Omental fat pad (tissue), 4 donors: ENCODE results near the gene P2RX7. TPM values are rescaled to one million over a fixed set of nuclear protein-coding genes. Genes with fewer than 3 reads are reported as not detected.

ENCODE experiments used
- ATAC-seq: fragments of 150-250 bp; one replicate; pipeline ENCODE4 v1.9.1; 2016; ENCODE audit warnings: mild to moderate bottlenecking, moderate library complexity; ENCODE audit not compliant: low FRiP score
- DNase-seq: peaks from one replicate; pipeline ENCODE4 v3.0.0-alpha.2; 2019; ENCODE audit warnings: low spot score
- total RNA-seq, 4 donors: library from RNA; depleted of rRNA; stranded (reverse); fragments of >200 nt; gene quantifications; one replicate each; pipeline ENCODE4 v1.1.0, GENCODE V29; 2016
- TF ChIP-seq, protein P1 (sequence below), 3 donors: fragments of 450-650 bp; IDR thresholded peaks; one replicate each; pipeline ENCODE4 v1.5.1; 2016 to 2017; ENCODE audit warnings: antibody characterized with exemption in 3 of 3, mild to moderate bottlenecking in 3 of 3, moderate library complexity in 2 of 3

Gene P2RX7
- total RNA-seq, 4 donors from 2014 or later: 2.4 to 8.6 (median 5.6) TPM

DNA sequence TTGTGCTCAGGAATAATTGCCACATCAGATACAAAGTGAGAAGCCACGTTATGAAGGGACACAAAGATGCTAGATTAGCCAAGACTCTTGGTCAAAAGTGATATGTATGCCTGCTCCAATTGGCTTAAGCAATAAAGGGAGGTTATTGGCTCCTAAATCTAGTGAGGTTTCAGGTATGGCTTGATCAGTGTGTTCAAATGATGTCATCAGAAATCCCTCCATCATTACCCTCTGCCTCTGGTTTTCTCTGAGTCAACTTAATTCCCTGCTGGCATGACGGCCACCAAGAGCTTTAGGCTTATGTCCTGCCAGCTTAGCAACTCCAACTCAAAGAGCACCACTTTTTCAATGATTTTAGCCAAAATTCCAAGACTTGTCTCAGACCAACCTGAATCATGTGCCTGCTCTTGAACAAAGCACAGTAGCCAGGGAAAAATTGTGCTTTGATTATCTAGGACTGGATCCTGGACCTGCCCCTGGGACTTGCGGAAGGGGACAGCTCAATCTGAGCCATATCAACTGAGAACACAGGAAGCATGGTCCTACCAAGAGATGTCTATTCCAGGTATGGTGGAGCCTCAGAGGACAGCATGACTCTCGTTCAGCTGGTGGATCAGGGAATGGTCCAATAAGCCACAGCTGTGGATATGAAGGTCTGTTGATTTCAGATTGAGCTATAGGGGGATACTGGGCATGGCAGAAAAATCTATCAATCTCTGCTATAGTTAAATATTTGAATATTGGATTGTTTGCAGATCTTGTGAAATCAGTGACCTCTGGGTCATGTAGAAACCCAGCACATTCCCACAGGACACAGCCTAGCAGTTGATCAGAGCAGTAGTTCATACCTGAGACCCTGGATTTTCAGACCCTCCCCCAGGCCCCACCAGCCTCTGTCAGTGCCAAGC is 16.1 kb upstream of the P2RX7 start:
- TF ChIP-seq, protein P1, sequence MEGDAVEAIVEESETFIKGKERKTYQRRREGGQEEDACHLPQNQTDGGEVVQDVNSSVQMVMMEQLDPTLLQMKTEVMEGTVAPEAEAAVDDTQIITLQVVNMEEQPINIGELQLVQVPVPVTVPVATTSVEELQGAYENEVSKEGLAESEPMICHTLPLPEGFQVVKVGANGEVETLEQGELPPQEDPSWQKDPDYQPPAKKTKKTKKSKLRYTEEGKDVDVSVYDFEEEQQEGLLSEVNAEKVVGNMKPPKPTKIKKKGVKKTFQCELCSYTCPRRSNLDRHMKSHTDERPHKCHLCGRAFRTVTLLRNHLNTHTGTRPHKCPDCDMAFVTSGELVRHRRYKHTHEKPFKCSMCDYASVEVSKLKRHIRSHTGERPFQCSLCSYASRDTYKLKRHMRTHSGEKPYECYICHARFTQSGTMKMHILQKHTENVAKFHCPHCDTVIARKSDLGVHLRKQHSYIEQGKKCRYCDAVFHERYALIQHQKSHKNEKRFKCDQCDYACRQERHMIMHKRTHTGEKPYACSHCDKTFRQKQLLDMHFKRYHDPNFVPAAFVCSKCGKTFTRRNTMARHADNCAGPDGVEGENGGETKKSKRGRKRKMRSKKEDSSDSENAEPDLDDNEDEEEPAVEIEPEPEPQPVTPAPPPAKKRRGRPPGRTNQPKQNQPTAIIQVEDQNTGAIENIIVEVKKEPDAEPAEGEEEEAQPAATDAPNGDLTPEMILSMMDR (IDR thresholded peaks at IDR 0.05): no peak
- ATAC-seq: no peak
- DNase-seq: no peak

DNA sequence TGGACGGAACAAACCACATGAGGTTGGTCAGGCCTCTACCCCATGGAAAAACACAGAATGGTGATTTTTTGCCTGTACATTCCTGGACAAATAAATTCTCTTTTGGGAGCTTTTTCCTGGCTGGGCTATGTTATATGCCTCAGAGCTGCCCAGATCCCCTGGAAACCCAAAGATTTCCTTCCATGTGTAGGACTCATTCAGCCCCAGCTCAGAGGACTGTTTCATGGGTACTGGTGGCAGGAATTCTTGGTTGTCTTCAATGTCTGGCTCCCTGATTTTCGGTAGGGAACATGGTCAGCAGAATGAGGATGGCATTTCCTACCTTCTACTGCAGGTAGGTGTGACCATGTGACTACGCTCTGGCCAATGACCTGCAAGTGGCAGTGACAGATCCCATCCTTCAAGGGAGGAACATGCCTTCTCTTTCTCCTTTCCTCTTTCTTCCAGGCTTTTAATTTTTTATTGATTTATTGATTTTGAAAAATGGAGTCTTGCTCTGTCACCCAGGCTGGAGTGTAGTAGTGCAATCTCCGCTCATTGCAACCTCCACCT is 15.4 kb upstream of the P2RX7 start:
- DNase-seq (no peak), ATAC-seq (no peak)
- TF ChIP-seq, protein P1 (IDR thresholded peaks at IDR 0.05): no peak

DNA sequence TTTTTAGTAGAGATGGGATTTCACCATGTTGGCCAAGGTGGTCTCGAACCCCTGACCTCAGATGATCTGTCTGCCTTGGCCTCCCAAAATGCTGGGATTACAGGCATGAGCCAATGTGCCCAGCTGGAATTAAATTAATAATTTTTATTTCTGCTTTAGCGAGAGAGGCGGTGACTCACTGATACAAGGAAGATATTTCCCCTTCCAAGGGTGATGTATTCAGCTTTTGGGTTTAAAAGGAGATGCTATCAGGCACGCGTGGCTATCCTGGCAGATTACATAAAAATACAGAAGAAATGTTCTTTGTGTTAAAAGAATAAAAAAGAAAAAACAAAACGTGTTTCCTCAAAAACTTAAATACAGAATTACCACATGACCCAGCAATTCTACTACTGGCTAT is 12.4 kb upstream of the P2RX7 start:
- ATAC-seq (no peak), DNase-seq (no peak)
- TF ChIP-seq, protein P1 (IDR thresholded peaks at IDR 0.05): no peak

DNA sequence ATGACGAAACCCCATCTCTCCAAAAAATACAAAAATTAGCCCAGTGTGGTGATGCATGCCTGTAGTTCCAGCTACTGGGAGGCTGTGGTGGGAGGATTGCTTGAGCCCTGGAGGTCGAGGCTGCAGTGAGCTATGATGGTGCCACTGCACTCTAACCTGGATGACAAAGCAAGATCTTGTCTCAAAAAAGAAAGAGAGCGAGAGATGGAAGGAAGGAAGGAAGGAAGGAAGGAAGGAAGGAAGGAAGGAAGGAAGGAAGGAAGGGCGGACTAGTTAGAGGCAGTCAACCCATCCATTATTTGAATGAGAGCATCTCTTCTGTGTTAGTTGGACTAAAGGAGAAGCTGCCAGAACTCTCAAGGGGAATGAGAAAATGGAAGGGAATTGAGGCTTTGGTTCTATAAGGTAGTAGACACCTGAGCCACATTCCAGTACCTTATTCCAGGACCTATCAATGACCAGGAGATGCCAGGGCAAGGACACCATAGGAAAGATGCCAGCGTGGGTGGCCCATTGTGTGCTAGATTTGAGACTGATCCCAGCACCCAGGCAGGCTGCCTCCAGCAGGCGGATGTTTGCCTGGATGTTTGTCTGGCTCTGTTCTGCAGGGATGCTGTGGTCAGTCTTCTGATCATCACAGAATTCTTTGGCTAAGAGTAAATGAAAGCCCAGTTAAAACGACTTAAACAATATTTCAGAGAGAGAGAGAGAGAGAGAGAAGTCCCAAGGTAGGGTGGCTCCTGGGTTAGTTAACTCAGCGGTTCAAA is 11.5 kb upstream of the P2RX7 start:
- DNase-seq (no peak), ATAC-seq (no peak)
- TF ChIP-seq, protein P1 (IDR thresholded peaks at IDR 0.05): no peak

DNA sequence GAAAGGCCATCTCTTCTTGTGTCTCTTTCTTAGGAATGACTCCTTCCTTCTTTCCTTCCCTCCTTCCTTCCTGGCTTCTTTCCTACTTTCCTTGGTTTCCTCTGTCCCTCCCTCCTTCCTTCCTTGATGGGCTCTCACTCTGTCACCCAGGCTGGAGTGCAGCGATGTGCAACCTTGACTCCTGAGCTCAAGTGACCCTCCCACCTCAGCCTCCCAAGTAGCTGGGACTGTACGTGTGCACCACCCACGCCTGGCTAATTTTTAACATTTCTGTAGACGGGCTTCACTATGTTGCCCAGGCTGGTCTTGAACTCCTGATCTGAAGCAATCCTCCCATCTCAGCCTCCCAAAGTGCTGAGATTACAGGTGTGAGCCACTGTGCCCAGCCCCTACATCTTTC is 10.9 kb upstream of the P2RX7 start:
- ATAC-seq (no peak), DNase-seq (no peak)
- TF ChIP-seq, protein P1 (IDR thresholded peaks at IDR 0.05): no peak

DNA sequence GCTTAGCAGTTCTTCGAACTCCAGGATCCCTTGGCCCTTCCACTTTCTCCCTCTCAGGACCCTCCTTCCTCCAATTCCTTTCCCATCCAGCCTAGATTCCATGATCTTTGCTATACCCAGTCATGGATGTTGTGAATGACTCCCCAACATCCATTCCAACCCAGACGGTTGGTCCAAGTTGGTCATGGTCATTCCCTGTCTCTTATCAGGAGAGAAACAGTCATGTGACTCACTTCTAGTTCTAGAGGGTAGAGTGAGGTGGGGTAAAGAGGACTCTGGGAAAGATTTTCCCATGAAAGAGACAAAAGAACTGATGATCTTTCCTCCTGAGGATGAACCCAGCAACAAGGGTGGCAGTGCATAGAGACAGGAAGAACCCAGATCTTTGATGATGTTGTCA is 9.2 kb upstream of the P2RX7 start:
- TF ChIP-seq, protein P1 (IDR thresholded peaks at IDR 0.05): no peak
- ATAC-seq (no peak), DNase-seq (no peak)
